HG02973 (cell line): Measurements from ENCODE around the gene AHCYL2.
"Not testable (repeated sequence)": the region's sequence is repeated elsewhere in the genome, so short reads cannot be mapped to it uniquely, and the experiment has no call there.

Experiments
- ATAC-seq: cut with Tn5 transposase; IDR thresholded peaks from one replicate; pipeline ENCODE4 v1.9.1; 2021; ENCODE audit warnings: moderate library complexity; ENCODE audit not compliant: unreplicated experiment

The AHCYL2 gene

GRCh38 chr7:129282865-129283264, 58.0 kb downstream of the AHCYL2 start:
- ATAC-seq, result no peak

DNA sequence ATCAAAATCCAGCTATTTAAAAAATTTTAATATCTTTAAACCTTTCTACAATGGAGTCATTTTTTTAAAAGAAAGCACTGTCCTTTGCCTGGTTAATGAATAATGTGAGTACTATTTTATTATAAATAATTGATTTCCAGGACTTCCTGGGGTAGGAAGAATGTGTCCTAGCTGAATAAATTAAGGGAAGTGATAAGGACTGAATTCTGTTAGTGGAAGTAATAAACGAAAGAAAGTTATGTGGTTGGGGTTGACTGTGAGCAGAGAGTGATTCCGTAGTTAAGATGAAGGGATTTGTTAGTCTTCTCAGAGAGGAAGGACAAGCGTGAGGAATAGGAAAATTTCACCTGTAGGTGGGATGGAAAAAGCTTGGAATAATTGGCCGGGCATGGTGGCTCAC, 59.1 kb downstream of the AHCYL2 start:
- ATAC-seq, result no peak

DNA sequence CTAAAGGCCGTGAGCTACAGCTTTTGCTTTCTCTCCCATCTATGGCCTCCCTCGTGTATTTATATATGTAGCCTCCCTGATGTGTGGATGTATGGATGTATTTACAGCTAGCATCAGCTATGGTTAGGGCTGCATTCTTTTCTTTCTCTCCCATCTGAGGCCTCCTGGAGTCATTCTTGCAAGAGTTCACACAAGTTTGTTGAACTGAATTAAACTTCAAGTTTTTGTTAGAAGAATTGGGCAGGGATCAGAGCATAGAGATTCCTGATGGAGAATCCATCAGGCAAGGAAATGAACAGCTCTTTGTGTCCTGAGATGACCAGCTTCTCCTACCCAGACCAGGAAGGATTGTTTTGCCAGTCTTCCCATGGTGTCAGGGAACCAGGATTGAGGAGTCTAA, 60.3 kb downstream of the AHCYL2 start:
- no peak for ATAC-seq

DNA sequence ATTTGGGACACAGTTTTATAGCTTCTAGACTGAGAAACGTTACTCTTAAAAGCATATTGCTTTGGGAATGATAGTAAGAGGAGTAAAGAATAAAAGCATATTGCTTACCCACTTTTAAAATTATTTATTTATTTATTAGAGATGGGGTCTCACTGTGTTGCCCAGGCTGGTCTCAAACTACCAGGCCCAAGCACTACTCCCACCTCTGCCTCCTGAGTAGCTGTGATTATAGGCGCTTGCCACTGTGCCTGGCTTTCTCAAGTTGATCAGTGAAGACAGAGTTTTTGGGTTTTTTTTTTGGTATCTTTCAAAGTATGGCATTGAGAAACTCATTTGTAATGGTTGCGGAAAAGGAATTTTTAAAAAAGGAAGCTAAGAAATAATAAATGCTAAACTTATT, 68.0 kb downstream of the AHCYL2 start:
- ATAC-seq, result no peak

- ATAC-seq, result no peak
Measured at GRCh38 chr7:129295015-129295423, 70.2 kb downstream of the AHCYL2 start.

- no peak for ATAC-seq
Measured at GRCh38 chr7:129298268-129298893, 73.6 kb downstream of the AHCYL2 start.

- no peak for ATAC-seq
Measured at GRCh38 chr7:129299889-129300288, 75.1 kb downstream of the AHCYL2 start.

GRCh38 chr7:129300299-129300698, 75.5 kb downstream of the AHCYL2 start:
- ATAC-seq, result not testable (repeated sequence)

- no peak for ATAC-seq
Measured at GRCh38 chr7:129307592-129307991, 82.8 kb downstream of the AHCYL2 start.

- ATAC-seq, result no peak
Measured at GRCh38 chr7:129308047-129308446, 83.2 kb downstream of the AHCYL2 start.

GRCh38 chr7:129311429-129311828, 86.6 kb downstream of the AHCYL2 start:
- no peak for ATAC-seq

DNA sequence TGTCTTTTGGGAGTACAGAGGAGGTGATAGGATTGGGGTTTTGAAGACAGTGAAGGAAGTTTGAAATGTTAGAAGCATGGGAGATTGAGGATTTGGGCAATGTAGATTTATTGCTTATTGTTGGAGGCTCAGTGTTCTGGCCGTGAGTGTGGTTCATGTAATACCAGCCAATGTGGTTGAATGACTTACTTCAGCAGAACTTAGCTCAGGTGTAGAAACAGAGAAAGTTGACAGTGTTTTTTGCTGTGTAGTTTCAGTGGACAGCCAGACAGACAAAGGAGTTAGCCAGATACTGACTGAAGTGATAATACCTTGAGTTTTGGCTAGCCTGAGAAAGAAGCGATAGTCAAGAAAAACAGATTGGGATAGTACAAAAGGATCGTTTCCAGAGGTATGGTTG, 88.5 kb downstream of the AHCYL2 start:
- ATAC-seq, result no peak

GRCh38 chr7:129315960-129316359, 91.1 kb downstream of the AHCYL2 start:
- no peak for ATAC-seq

GRCh38 chr7:129317450-129317849, 92.6 kb downstream of the AHCYL2 start:
- ATAC-seq, result no peak

- no peak for ATAC-seq
Measured at GRCh38 chr7:129327076-129327475, 102.2 kb downstream of the AHCYL2 start.

GRCh38 chr7:129332254-129333035, 107.6 kb downstream of the AHCYL2 start:
- ATAC-seq, result no peak

DNA sequence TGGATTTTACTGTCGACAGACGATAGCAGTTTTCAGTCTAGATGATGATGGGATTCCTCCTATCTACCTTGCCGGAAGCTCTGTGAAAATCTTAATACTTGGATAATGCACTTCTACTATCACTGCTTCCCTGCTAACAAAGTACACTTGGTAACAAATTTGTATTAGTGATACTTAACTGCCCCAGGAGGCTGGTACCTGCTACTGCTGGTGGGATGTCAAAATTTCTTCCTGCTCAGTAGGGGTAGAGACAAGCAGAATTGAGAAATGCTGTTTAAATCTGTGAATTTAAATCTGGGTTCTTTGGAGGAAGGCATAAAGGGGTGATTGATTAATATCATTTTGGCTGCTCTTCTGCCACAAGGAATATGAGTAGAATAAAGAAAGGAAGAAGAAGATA, 109.6 kb downstream of the AHCYL2 start:
- no peak for ATAC-seq

DNA sequence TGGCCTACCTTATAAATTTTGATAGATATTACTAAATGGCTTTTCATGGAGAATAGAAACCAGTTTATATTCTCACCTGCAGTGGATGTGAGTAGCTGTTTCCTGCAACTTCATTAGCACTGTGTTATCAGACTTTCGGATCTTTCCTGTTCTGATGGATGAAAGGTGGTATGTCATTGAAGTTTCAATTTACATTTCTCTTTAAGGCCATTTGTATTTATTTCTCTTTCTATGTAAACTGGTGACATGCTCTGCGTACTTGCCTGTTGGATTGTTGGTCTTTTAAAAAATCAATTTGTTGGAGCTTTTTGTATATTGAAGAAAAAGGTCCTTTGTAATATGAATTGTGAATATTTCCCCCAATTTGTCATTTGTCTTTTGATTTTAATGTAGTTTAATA, 113.6 kb downstream of the AHCYL2 start:
- no peak for ATAC-seq

DNA sequence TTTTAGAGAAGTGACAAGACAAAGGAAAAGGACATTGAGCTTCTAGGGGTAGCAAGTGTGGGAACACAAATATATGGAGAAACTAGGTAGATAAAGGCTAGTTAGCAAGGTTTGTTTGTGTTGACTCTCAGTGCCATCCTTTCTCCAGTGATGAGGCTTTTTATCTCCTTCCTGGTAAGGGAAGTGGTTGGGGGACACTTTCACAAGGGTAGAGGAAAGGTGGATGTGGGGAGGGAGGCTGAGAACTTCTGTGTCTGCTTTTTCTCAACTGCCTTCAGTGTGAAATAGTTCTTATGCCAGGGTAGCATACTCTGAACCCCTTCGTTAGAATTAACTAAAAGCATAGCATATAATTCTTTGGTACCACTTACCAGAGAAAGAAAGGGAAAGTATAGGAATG, 116.4 kb downstream of the AHCYL2 start:
- no peak for ATAC-seq

GRCh38 chr7:129341816-129342806, 117.3 kb downstream of the AHCYL2 start:
- ATAC-seq, result no peak

GRCh38 chr7:129343099-129343700, 118.4 kb downstream of the AHCYL2 start:
- ATAC-seq, result no peak
